GM18520 (cell line): ENCODE measurements around the gene AKIRIN2.

Experiments used
- ATAC-seq: cut with Tn5 transposase; IDR thresholded peaks from one replicate; pipeline ENCODE4 v1.9.1; 2021; ENCODE audit not compliant: unreplicated experiment

Gene AKIRIN2

GRCh38 chr6:87658516-87658915 lies 43.5 kb downstream of the AKIRIN2 start:
- no peak for ATAC-seq

DNA sequence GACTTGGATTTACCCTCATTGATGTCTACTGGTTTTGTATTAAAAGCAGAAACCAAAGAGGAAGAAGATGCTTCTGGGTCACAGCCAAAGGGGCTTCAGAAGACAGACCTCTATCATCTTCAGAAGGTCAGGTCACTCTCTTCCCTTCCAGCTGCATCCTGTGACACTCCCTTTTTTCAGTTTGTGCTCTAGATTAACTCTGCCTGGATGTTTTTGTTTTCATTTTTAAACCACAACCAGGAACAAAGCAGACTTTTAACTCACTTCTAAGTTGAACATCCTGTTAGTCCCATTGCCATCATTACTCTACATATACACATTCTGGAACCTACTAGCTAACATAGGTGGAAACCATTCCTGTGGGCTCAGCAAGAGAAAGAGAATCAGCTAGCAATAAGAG lies 45.2 kb downstream of the AKIRIN2 start:
- ATAC-seq = no peak

DNA sequence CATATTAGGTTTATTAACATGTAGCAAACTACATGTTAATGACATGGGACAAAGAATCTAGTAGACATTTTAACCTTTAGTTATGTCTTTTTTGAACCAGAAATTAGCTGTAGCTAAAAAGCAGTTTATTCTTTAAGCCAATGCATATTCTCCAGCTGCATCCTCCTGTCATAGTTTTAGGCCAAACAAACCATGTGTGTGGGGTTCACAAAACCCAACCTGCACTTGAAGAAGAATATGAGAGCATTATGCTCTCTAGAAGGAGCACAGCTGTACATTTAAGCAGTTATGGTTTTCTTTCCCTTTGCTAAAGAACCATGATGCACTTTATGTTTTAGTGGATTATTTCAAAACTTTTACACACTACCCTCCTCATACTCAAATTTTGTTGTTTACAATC lies 46.2 kb downstream of the AKIRIN2 start:
- no peak for ATAC-seq

DNA sequence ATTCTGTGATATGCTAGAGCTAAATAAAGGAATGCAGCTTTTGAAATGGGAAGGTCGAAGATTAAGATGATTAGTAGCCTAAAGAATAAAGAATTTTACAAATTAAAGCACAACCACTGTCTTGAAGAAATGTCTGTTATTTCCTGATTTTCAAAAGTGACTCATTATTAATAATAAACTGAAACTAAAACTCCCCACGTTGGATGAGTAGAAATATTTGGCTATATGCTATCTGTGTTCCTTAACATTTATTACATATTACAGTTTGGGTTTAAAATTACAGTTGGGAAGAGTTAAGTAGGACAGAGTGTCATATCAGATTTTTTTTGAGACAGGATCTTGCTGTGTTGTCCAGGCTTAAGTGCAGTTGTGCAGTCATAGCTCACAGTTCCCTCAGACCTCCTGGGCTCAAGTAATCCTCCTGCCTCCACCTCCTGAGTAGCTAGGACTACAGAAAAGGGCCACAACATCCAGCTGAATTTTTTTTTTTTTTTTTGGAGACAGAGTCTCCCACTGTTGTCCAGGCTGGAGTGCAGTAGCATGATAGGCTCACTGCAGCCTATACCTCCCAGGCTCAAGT lies 47.1 kb downstream of the AKIRIN2 start:
- no peak for ATAC-seq

DNA sequence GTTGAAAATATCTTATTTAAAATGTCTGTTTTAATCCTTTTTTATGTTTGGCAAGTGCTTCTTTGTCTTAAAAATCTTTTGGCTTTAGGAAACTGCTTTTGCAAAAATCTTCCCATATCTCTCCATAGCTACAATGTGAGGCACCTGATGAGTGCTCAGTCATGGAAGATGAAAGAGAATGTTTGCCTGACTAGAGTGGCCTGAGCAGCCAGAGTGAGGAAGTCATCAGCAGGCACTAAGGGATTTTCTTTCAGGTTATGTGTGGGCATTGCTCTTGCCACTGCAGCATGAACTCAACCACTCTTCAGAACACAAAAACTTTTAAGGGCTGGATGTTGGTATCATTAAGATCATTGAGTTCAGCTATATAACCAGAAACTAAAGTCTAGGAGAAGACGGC lies 47.9 kb downstream of the AKIRIN2 start:
- no peak for ATAC-seq

GRCh38 chr6:87653074-87653962 lies 48.7 kb downstream of the AKIRIN2 start:
- no peak for ATAC-seq

DNA sequence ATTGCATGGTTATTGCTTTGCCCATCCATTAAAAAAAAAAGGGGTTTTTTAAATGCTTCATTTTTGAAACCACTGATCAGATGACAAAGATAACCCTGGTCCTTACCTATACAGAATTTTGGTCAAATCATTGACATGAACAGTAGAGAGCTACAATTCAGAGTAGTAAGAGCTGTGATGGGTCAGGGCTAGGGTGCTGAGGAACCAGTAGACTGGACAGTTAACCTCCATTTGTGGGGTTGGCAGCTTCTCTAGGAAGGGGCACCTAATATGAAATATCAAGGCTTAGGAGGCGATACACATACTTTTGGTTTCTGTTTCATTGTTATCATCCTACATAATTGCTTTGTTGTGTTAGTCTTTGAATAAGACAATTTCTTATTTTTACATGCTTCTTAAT lies 57.0 kb downstream of the AKIRIN2 start:
- ATAC-seq = no peak

DNA sequence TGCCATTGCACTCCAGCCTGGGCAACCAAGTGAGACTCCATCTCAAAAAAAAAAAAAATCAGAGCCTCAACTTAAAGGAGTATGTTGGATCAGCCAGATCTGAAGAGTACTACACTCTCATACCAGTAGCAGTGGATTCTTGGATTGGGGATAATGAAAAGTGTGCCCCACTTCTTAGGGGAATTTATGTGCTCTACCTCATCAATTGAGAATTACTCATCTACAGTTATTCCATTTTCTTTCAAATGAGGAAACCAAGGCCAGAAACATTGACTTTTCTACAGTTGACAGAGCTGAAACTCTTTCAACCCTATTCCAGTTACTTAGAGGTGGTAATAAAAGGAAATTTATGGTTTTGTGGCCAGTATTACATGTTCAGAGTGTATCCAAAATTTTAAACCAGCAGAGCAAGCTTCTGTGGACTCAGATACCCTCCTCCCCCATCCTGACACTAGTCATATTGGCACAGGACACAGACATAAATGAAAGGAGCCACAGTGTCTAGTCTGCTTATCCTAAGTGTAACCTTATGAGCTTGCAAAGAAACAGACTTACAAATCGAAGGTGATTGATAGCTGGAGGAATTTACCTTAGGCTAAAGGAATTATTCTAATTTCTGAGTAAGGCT lies 60.9 kb downstream of the AKIRIN2 start:
- ATAC-seq = no peak

GRCh38 chr6:87639373-87639772 lies 62.7 kb downstream of the AKIRIN2 start:
- ATAC-seq = no peak

DNA sequence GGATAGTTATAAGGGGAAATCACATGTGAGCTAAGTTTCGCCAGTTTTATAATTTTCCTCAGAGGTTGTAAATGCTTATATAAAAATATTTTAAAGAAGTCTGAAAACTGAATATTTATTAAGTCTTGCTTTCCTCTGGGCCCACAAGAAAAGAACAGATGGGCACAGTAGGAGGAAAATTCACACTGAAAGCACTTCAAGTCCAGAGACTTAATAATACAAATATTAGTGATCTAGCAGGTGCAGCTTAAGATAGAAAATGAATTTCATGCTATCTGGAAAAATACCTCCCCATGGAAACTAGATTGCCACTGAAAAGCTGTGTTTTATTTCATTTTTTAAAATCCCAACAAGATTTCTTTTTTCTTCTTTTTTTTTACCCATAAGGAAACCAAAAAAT lies 64.9 kb downstream of the AKIRIN2 start:
- ATAC-seq = no peak

DNA sequence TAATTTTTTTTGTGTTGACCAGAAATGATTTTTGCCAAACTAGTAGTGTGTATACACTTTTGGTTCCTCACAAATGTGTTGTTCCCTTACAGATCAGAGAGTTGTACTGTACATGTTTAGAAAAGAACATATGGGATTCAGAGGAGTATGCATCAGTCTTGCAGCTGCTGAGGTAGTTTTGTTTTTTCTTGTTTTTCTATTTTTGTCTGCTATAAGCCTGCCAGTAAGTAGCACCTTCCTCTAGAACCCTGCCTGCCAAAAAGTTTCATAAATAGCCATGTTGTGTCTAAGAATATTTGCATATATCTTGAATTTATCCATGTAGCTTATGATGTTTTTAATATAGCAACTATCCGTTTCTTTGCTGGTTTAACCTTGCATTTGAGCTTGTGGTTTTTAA lies 65.7 kb downstream of the AKIRIN2 start:
- no peak for ATAC-seq

DNA sequence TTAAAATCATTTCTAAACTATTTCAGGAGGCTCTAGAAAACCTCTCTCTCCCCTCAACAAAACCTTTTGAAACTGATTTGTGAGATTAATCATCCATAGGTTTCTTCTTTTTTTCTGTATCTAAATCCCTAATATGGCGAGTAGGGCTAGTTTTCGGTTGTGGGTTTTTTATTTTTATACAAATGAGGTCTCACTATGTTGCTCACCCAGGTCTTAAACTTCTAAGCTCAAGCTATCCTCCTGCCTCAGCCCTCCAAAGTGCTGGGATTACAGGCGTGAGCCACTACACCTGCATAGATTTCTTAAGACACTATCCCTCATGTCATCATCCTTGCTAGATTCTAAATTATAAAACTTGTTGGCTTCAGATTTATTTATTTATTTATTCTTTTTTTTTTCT lies 68.2 kb downstream of the AKIRIN2 start:
- ATAC-seq = no peak

DNA sequence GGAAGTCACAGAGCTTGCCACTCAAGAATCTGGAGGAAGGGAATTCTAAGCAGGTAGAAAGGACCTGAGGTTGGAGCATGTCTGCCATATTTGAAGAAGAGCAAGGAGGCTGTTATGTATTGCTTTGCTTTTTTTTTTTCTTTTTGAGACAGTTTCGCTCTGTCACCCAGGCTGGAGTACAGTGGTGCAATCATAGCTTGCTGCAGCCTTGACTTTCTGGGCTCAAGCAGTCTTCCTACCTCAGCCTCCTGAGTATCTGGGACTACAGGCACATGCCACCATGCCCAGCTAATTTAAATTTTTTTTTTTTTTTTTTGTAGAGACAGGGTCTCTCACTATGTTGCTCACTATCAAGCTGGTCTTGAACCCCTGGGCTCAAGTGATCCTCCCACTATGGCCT lies 71.3 kb downstream of the AKIRIN2 start:
- no peak for ATAC-seq

- no peak for ATAC-seq
These were observed 73.2 kb downstream of the AKIRIN2 start for GRCh38 chr6:87628881-87629280.

- no peak for ATAC-seq
These were observed 73.6 kb downstream of the AKIRIN2 start for GRCh38 chr6:87628424-87628823.
